ENCODE measurements around the gene SPATA17. TPM values are rescaled to one million over a fixed set of nuclear protein-coding genes. Genes with fewer than 3 reads are reported as not detected.

Gene SPATA17
- total RNA-seq, 2 experiments from 2014 or later, result not detected

DNA sequence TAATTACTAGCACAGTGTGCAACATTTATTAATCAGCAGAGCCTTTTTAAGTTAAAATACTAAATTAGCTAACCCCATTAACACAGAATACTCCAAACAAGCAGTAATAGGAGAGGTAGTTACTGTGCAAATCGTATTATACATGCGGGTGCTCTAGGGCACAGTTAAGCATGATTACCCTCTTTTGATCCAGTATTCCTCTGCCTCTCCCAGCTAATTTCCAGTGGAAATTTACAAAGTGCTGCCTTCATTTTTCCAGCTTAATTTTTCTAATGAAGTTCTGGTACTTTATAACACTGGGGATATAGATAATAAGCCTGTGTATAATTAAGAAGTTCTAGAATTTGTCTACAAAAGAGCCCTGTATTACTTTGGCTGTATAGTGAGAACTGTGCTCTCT lies 159.9 kb downstream of the SPATA17 start:
- intact Hi-C loops (cut with micrococcal nuclease), result no loop called here

DNA sequence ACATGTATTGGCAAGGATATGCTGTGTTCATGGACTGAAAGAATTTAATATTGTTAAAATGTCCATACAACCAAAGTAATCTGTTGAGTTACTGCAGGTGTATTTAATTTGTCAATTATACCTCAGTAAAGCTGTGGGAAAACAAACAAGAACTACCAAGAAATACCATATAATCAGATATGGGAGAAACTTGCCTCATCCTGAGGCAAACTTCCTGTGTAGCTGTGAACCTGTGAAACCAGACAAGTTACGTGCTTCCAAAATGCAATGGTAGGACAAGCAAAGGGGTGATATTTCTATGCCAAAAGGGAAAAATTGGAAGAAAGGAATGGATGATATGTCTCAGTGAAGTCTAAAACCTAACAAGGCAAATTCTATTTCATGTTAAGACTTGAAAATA lies 174.6 kb downstream of the SPATA17 start:
- Mint-ChIP-seq H3K9me3 (peaks cover 4% of the 10 kb centered on the region), H3K27me3 (no peaks in the 10 kb centered on the region), H3K4me3 (no peak overlapping the region), H3K4me1 (ENCODE audit: low read depth) (no peaks in the 10 kb centered on the region), H3K27ac (no peak overlapping the region), H3K36me3 (no peaks in the 10 kb centered on the region)
- CTCF ChIA-PET, result no interaction called here
- POLR2A ChIA-PET, result no interaction called here
- no peak for DNase-seq
- intact Hi-C loops (cut with micrococcal nuclease), result no loop called here

More for the DNA sequence above, 159.9 kb downstream of the SPATA17 start:
- H3K4me3 Mint-ChIP-seq, result no peak overlapping the region
- ChIA-PET CTCF (no interaction called here), POLR2A (no interaction called here)
- no peaks in the 10 kb centered on the region for H3K27me3 Mint-ChIP-seq
- no peak for DNase-seq
- H3K36me3 Mint-ChIP-seq, result no peaks in the 10 kb centered on the region
- no peaks in the 10 kb centered on the region for H3K9me3 Mint-ChIP-seq
- no peaks in the 10 kb centered on the region for H3K4me1 Mint-ChIP-seq (ENCODE audit: low read depth)
- H3K27ac Mint-ChIP-seq, result no peak overlapping the region

DNA sequence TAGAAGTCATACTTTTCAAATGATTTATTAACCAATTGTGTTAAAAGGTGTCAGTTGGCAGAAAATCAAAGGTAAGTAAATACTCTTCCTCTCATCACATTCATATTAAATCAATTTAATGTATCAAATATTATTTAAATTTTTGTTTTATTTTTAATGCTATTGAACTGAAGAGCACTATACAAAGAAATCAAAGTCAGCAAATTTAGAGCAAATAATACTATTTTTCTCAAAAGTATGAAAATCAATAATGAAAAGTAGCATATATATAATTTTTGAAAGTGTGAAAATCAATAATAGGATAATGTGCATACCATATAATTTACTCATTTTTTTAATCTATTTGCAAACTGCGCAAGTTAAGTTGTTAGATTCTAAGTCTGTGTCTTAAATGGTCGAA lies 181.0 kb downstream of the SPATA17 start:
- POLR2A ChIA-PET, result no interaction called here
- DNase-seq, result no peak
- peaks cover 12% of the 10 kb centered on the region for H3K9me3 Mint-ChIP-seq
- H3K36me3 Mint-ChIP-seq, result no peaks in the 10 kb centered on the region
- H3K4me1 Mint-ChIP-seq (ENCODE audit: low read depth), result no peaks in the 10 kb centered on the region
- no peaks in the 10 kb centered on the region for H3K27me3 Mint-ChIP-seq
- CTCF ChIA-PET, result no interaction called here
- intact Hi-C loops (cut with micrococcal nuclease), result no loop called here
- no peak overlapping the region for H3K27ac Mint-ChIP-seq
- H3K4me3 Mint-ChIP-seq, result no peak overlapping the region

DNA sequence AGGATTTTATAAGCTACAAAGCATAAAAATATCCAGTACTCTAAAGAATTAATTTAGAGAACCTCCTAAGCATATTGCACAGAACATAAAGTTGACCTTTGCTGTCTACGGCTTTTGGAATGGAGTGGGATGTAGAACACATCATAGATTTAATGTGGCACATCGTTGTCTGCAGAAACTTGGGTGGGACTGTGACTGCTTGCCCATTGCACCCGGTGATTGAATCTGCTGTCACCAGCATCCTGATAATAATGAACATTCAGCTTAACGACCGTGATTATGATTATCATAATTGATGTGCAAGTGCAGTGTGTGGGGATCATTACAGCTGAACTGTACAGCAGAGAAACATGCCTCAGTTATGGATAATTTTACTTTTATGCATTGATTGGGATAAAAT lies 181.9 kb downstream of the SPATA17 start:
- no peak overlapping the region for H3K4me3 Mint-ChIP-seq
- POLR2A ChIA-PET, result no interaction called here
- no peaks in the 10 kb centered on the region for H3K27me3 Mint-ChIP-seq
- DNase-seq, result no peak
- no peaks in the 10 kb centered on the region for H3K4me1 Mint-ChIP-seq (ENCODE audit: low read depth)
- peaks cover 21% of the 10 kb centered on the region for H3K9me3 Mint-ChIP-seq
- no peak overlapping the region for H3K27ac Mint-ChIP-seq
- intact Hi-C loops (cut with micrococcal nuclease), result no loop called here
- CTCF ChIA-PET, result no interaction called here
- no peaks in the 10 kb centered on the region for H3K36me3 Mint-ChIP-seq

DNA sequence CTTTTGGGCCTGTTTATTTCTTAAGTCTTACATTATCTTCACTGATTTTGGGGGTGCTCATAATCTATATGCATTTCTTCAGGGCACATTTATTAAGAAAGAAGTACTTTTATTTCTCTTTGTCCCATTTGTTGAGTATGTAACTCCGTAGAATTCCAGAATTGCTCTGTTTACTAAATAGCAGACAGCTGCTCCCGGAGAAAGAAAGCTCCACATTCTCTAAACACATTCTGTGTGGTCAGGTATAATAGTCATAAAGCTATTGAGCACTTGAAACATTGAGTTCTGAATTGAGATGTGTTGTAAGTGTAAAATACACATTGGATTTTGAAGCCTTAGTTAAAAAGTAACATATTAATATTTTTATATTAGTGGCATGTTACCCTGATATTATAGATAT lies 206.5 kb downstream of the SPATA17 start:
- Mint-ChIP-seq H3K4me1 (ENCODE audit: low read depth) (no peaks in the 10 kb centered on the region), H3K27me3 (no peaks in the 10 kb centered on the region), H3K36me3 (no peaks in the 10 kb centered on the region), H3K27ac (no peak overlapping the region), H3K4me3 (no peak overlapping the region), H3K9me3 (no peaks in the 10 kb centered on the region)
- no peak for DNase-seq
- intact Hi-C loops (cut with micrococcal nuclease), result no loop called here
- ChIA-PET POLR2A (no interaction called here), CTCF (no interaction called here)

DNA sequence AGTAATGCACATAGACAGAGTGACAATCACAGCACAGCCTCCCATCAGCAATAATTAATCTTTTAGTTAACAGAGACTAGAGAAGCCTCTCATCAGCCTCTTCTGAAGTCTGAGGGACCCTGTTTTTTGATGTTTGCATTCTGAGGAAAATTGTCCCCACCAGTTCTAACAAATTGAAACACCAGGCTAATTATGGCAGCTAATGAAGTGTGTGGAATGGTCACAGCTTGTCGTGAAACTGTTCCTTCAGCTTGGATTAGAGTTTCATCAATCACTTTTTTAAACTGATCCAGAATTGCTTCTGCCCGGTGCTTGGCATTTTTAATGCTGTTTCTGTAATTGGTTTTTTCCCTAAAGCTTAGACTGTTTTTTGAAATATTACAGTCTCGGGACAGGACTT lies 208.0 kb downstream of the SPATA17 start:
- intact Hi-C loops (cut with micrococcal nuclease), result no loop called here

DNA sequence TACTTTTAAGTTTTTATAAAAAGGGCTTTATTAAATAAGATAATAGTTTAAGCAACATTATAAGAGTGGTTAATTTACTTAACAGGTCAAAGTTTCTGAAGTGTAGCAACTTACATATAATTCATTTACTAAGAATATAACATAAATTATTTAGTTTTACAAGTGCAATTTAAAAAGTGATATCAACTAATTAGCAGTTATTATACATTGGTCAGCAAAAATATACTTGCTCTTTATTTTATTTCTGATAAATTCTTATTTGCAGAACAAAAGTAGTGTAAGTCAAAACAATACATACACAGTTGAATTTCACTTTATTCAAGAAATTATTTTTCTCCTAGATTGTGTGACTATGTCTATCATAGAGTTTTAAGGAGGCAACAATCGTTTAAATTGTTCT lies 215.6 kb downstream of the SPATA17 start:
- Mint-ChIP-seq H3K9me3 (no peaks in the 10 kb centered on the region), H3K27ac (no peak overlapping the region), H3K27me3 (no peaks in the 10 kb centered on the region), H3K4me1 (ENCODE audit: low read depth) (no peaks in the 10 kb centered on the region), H3K4me3 (no peak overlapping the region), H3K36me3 (no peaks in the 10 kb centered on the region)
- no peak for DNase-seq
- intact Hi-C loops (cut with micrococcal nuclease), result no loop called here
- ChIA-PET POLR2A (no interaction called here), CTCF (no interaction called here)

More for the DNA sequence above, 208.0 kb downstream of the SPATA17 start:
- ChIA-PET POLR2A (no interaction called here), CTCF (no interaction called here)
- no peak overlapping the region for H3K27ac Mint-ChIP-seq
- H3K27me3 Mint-ChIP-seq, result no peaks in the 10 kb centered on the region
- no peaks in the 10 kb centered on the region for H3K36me3 Mint-ChIP-seq
- H3K4me3 Mint-ChIP-seq, result no peak overlapping the region
- H3K4me1 Mint-ChIP-seq (ENCODE audit: low read depth), result no peaks in the 10 kb centered on the region
- DNase-seq, result no peak
- no peaks in the 10 kb centered on the region for H3K9me3 Mint-ChIP-seq

DNA sequence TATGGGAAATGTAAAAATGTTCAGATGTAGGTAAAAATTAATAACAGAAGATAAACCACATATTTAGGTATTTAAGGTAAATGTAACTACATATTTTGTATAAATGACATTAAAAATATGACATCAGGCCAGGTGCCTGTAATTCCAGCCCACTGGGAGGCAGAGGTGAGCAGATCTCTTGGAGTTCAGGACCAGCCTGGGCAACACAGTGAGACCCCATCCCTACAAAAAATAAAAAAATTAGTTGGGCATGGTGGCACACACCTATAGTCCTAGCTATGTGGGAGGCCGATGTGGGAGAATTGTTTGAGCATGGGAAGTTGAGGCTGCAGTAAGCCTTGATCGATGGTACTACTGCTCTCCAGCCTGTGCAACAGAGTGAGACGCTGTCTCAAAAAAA lies 216.5 kb downstream of the SPATA17 start:
- no peaks in the 10 kb centered on the region for H3K4me1 Mint-ChIP-seq (ENCODE audit: low read depth)
- no peaks in the 10 kb centered on the region for H3K27me3 Mint-ChIP-seq
- intact Hi-C loops (cut with micrococcal nuclease), result no loop called here
- no peak overlapping the region for H3K4me3 Mint-ChIP-seq
- H3K36me3 Mint-ChIP-seq, result no peaks in the 10 kb centered on the region
- H3K27ac Mint-ChIP-seq, result no peak overlapping the region
- CTCF ChIA-PET, result no interaction called here
- no peak for DNase-seq
- H3K9me3 Mint-ChIP-seq, result no peaks in the 10 kb centered on the region
- POLR2A ChIA-PET, result no interaction called here

DNA sequence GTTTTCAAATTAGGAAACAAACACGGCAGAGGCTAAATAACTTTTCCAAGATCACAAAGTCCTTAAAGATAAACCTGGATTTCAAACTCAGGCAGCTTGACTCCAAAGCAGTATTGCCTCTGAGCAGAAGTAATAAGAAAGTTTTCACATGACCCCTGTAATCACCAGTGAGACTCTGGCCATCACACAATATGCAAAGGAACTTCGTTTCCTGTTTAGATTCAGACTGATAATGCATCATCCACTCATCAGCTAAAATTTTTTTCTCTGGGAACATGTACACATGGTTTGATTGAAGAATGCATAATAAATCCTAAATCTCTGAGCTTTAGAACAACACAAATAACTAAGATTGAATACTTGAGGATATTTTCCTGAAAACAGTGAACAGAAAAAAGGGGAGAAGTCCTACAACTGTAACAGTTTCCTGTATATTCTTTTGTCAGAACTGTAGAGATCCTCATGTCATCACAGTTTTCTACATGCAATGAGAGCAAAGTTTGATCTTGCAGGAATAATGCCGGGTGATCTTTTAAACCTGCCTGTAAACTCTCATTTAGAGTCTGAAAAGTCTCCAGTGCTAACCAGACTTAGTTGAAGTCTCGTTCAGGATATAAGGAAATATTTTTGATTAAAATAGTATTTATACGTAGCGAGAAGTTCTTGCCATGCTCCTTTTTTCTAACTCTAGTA lies 225.3 kb downstream of the SPATA17 start:
- Mint-ChIP-seq H3K4me1 (ENCODE audit: low read depth) (no peaks in the 10 kb centered on the region), H3K27me3 (no peaks in the 10 kb centered on the region), H3K4me3 (no peak overlapping the region), H3K36me3 (no peaks in the 10 kb centered on the region), H3K27ac (no peak overlapping the region), H3K9me3 (peaks cover 14% of the 10 kb centered on the region)
- CTCF ChIA-PET, result no interaction called here
- intact Hi-C loops (cut with micrococcal nuclease), result no loop called here
- POLR2A ChIA-PET, result no interaction called here
- no peak for DNase-seq

DNA sequence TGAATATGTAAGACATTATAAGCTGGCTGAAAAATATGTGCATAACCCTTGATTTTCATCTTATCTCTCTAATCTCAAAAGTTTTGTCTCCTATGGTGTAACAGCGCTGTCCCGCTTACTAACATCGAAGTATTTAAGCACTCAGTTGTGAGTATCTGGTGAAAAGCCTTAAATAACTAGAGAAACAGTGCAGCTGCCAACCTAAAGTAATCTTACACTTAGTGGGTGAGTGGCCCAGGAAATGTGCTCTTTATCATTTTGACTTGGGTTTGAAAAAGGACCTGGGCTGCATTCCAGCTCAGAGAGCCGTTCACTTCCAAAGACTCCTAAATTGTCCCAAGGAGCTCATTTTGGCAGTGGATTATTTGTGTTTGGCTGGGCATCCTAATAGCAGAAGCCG lies 225.9 kb downstream of the SPATA17 start:
- no peak for DNase-seq
- no peaks in the 10 kb centered on the region for H3K27me3 Mint-ChIP-seq
- H3K4me1 Mint-ChIP-seq (ENCODE audit: low read depth), result no peaks in the 10 kb centered on the region
- intact Hi-C loops (cut with micrococcal nuclease), result no loop called here
- no peaks in the 10 kb centered on the region for H3K36me3 Mint-ChIP-seq
- no peak overlapping the region for H3K4me3 Mint-ChIP-seq
- H3K9me3 Mint-ChIP-seq, result peaks cover 14% of the 10 kb centered on the region
- H3K27ac Mint-ChIP-seq, result no peak overlapping the region
- CTCF ChIA-PET, result no interaction called here
- POLR2A ChIA-PET, result no interaction called here

DNA sequence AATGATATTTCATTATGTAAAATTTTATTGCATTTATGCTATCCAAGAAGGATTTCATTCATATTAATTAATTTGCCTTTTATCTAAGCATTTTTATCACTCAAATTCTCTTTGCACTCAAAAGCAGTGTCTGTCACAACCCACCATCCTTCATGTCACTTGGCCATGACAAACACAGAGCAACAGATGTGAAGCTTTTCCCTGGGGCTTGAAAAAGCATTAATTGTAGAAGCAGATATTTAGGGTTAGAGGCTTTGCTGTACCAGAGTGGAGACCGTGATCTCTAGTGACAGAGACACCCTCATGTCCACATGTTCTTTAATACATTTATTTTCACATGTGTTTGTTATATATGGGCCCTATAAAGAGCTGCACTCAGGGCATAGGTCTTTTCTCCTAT lies 230.5 kb downstream of the SPATA17 start:
- no peak for DNase-seq
- no peaks in the 10 kb centered on the region for H3K36me3 Mint-ChIP-seq
- H3K9me3 Mint-ChIP-seq, result peaks cover 10% of the 10 kb centered on the region
- POLR2A ChIA-PET, result no interaction called here
- H3K4me3 Mint-ChIP-seq, result no peak overlapping the region
- H3K27ac Mint-ChIP-seq, result no peak overlapping the region
- H3K4me1 Mint-ChIP-seq (ENCODE audit: low read depth), result no peaks in the 10 kb centered on the region
- intact Hi-C loops (cut with micrococcal nuclease), result no loop called here
- H3K27me3 Mint-ChIP-seq, result no peaks in the 10 kb centered on the region
- CTCF ChIA-PET, result no interaction called here

DNA sequence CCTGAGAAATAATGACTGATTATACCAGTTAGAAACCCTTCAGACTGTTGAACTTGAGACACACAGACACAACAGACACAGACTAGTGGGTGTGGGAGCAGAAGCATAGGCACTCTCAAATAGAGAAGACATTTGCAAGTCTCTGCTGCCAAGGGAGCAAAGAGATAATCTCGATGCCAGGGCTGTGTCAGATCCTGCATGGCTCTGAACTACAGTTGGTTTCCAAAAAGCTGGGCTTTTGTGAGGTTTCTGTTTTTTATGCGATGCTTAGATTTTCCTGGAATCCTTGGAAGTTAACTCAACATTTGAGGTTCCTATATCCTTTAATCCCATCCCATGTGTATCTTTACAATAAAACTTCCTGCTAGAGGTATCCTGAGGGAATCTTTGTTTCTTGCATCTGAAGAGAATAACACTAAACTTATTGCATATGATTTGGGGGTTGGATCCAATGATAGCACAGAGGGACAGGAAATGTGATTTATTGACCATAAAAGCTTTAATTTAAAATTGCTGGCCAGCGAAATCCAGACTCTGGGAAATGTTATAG lies 236.4 kb downstream of the SPATA17 start:
- H3K4me1 Mint-ChIP-seq (ENCODE audit: low read depth), result no peaks in the 10 kb centered on the region
- no peak overlapping the region for H3K27ac Mint-ChIP-seq
- H3K27me3 Mint-ChIP-seq, result no peaks in the 10 kb centered on the region
- ChIA-PET POLR2A (no interaction called here), CTCF (no interaction called here)
- intact Hi-C loops (cut with micrococcal nuclease), result no loop called here
- H3K9me3 Mint-ChIP-seq, result peaks cover 3% of the 10 kb centered on the region
- no peak for DNase-seq
- no peak overlapping the region for H3K4me3 Mint-ChIP-seq
- no peaks in the 10 kb centered on the region for H3K36me3 Mint-ChIP-seq

DNA sequence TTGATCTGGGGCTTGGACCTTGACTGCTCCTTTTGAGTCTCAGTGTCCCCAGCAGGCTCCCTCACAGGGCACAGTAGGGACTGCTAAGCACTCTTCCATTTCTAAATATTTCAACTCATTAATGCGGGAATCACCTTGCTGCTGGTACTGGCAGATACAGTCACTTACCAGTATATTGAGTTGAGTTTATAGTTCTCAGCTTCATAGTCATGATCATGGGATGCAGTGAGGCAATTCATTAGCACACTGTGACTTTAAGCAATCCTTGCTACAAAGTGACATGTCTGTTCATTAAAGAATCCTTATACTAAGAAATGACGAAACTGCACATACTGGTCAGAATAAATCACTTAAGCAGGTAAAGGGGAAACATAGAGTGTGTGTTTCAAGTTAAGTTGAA lies 240.8 kb downstream of the SPATA17 start:
- intact Hi-C loops (cut with micrococcal nuclease), result no loop called here
- no peaks in the 10 kb centered on the region for H3K36me3 Mint-ChIP-seq
- POLR2A ChIA-PET, result no interaction called here
- CTCF ChIA-PET, result no interaction called here
- H3K4me1 Mint-ChIP-seq (ENCODE audit: low read depth), result no peaks in the 10 kb centered on the region
- peaks cover 3% of the 10 kb centered on the region for H3K9me3 Mint-ChIP-seq
- no peak overlapping the region for H3K4me3 Mint-ChIP-seq
- no peak overlapping the region for H3K27ac Mint-ChIP-seq
- no peaks in the 10 kb centered on the region for H3K27me3 Mint-ChIP-seq
- no peak for DNase-seq
